Left forelimb (tissue), 1 donor: Measurements from ENCODE around the gene PYDC1.
"Not testable (repeated sequence)": the region's sequence is repeated elsewhere in the genome, so short reads cannot be mapped to it uniquely, and the experiment has no call there.

ENCODE experiments used
- DNase-seq: peaks from one replicate; pipeline ENCODE4 v3.0.0-alpha.2; 2018; ENCODE audit warnings: low spot score

Gene PYDC1

GRCh38 chr16:31216422-31217135 lies at the start of gene PYDC1:
Gene PYDC1 (minus strand): TSS chr16:31217135. CDS start chr16:31217028, 107 bp downstream.
- no peak for DNase-seq

GRCh38 chr16:31265329-31266245 lies 48.7 kb upstream of the PYDC1 start:
- no peak for DNase-seq

GRCh38 chr16:31262084-31262483 lies 45.1 kb upstream of the PYDC1 start:
- DNase-seq, result no peak

- no peak for DNase-seq
Observed at GRCh38 chr16:31260136-31260931, 43.4 kb upstream of the PYDC1 start.

- DNase-seq, result no peak
Observed at GRCh38 chr16:31258366-31258765, 41.4 kb upstream of the PYDC1 start.

GRCh38 chr16:31256466-31256865 lies 39.5 kb upstream of the PYDC1 start:
- DNase-seq, result no peak

GRCh38 chr16:31253642-31254045 lies 36.7 kb upstream of the PYDC1 start:
- DNase-seq, result no peak

GRCh38 chr16:31251435-31251834 lies 34.5 kb upstream of the PYDC1 start:
- no peak for DNase-seq

GRCh38 chr16:31250782-31251384 lies 33.9 kb upstream of the PYDC1 start:
- DNase-seq, result no peak

GRCh38 chr16:31248344-31248743 lies 31.4 kb upstream of the PYDC1 start:
- no peak for DNase-seq

GRCh38 chr16:31246296-31246695 lies 29.4 kb upstream of the PYDC1 start:
- DNase-seq, result no peak

- DNase-seq, result not testable (repeated sequence)
Observed at GRCh38 chr16:31245598-31245997, 28.7 kb upstream of the PYDC1 start.

- no peak for DNase-seq
Observed at GRCh38 chr16:31243734-31244670, 27.1 kb upstream of the PYDC1 start.

GRCh38 chr16:31242206-31242605 lies 25.3 kb upstream of the PYDC1 start:
- DNase-seq, result no peak

- no peak for DNase-seq
Observed at GRCh38 chr16:31238041-31238440, 21.1 kb upstream of the PYDC1 start.

- no peak for DNase-seq
Observed at GRCh38 chr16:31229501-31229900, 12.6 kb upstream of the PYDC1 start.

- no peak for DNase-seq
Observed at GRCh38 chr16:31228206-31228605, 11.3 kb upstream of the PYDC1 start.

GRCh38 chr16:31225193-31225592 lies 8.3 kb upstream of the PYDC1 start:
- DNase-seq, result no peak

GRCh38 chr16:31224092-31224955 lies 7.4 kb upstream of the PYDC1 start:
- no peak for DNase-seq

- DNase-seq, result no peak
Observed at GRCh38 chr16:31223044-31223443, 6.1 kb upstream of the PYDC1 start.
